NCI-H2227 (cell line): Measurements from ENCODE around the gene FDX2.
"Not testable (repeated sequence)": the region's sequence is repeated elsewhere in the genome, so short reads cannot be mapped to it uniquely, and the experiment has no call there.

Experiments
- DNase-seq: peaks from one replicate; lab custom pipeline; 2025; ENCODE audit not compliant: unreplicated experiment; lab: John Stamatoyannopoulos, UW

The FDX2 gene

GRCh38 chr19:10315335-10316214 lies at the start of gene FDX2:
Gene FDX2, minus strand, starts transcription at chr19:10316015. Its CDS starts 19 bp downstream, at chr19:10315996.
- peak; percentile 86 for DNase-seq

- DNase-seq, result no peak
Observed at GRCh38 chr19:10365518-10365917, 49.7 kb upstream of the FDX2 start.

- DNase-seq, result no peak
Observed at GRCh38 chr19:10364644-10365043, 48.8 kb upstream of the FDX2 start.

GRCh38 chr19:10363789-10364281 lies 48.0 kb upstream of the FDX2 start:
- DNase-seq, result no peak

GRCh38 chr19:10362259-10362658 lies 46.4 kb upstream of the FDX2 start:
- DNase-seq, result no peak

GRCh38 chr19:10361569-10362011 lies 45.8 kb upstream of the FDX2 start:
- no peak for DNase-seq

GRCh38 chr19:10356431-10356830 lies 40.6 kb upstream of the FDX2 start:
- DNase-seq, result no peak

- DNase-seq, result no peak
Observed at GRCh38 chr19:10353793-10354391, 38.1 kb upstream of the FDX2 start.

GRCh38 chr19:10352764-10353671 lies 37.2 kb upstream of the FDX2 start:
- DNase-seq, result no peak

GRCh38 chr19:10346509-10346908 lies 30.7 kb upstream of the FDX2 start:
- DNase-seq, result no peak

GRCh38 chr19:10344780-10345179 lies 29.0 kb upstream of the FDX2 start:
- no peak for DNase-seq

- DNase-seq, result no peak
Observed at GRCh38 chr19:10343495-10343894, 27.7 kb upstream of the FDX2 start.

- DNase-seq, result no peak
Observed at GRCh38 chr19:10339977-10340376, 24.2 kb upstream of the FDX2 start.

- no peak for DNase-seq
Observed at GRCh38 chr19:10339380-10339960, 23.7 kb upstream of the FDX2 start, which contains the start of gene ICAM3. Gene ICAM3, minus strand, starts transcription at chr19:10339624. Its CDS starts 10 bp downstream, at chr19:10339614.

GRCh38 chr19:10338940-10339339 lies 23.1 kb upstream of the FDX2 start:
- DNase-seq, result no peak

- DNase-seq, result not testable (repeated sequence)
Observed at GRCh38 chr19:10336725-10337124, 20.9 kb upstream of the FDX2 start.

- no peak for DNase-seq
Observed at GRCh38 chr19:10335352-10335985, 19.7 kb upstream of the FDX2 start.

- peak; percentile 77 for DNase-seq
Observed at GRCh38 chr19:10334588-10335351, 19.0 kb upstream of the FDX2 start.
